ENCODE measurements around the gene ABCA3. TPM values are rescaled to one million over a fixed set of nuclear protein-coding genes. Genes with fewer than 3 reads are reported as not detected.
A peak's percentile ranks its signal among the peaks of the same experiment; 100 is the strongest.

The ABCA3 gene
- total RNA-seq, 1 donor from 2014 or later: 21.4 TPM

DNA sequence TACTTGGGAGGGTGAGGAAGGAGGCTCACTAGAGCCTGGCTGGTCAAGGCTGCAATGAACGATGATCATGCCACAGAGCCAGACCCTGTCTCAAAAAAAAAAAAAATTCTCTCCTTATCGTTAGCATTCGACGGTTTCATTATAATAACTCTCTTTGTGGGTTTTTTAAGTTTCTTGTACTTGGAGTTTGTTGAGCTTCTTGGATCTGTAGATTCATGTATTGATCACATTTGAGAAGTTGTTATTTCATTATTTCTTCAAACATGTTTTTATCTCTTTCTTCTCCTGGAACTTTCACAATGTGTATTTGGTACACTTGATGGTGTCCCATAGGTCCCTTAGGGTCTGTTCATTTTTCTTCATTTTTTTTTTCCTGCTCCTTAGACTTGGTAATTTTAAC, 16.8 kb upstream of the ABCA3 start:
- DNase-seq (ENCODE audit: low read depth in 2 of 2): no peak

DNA sequence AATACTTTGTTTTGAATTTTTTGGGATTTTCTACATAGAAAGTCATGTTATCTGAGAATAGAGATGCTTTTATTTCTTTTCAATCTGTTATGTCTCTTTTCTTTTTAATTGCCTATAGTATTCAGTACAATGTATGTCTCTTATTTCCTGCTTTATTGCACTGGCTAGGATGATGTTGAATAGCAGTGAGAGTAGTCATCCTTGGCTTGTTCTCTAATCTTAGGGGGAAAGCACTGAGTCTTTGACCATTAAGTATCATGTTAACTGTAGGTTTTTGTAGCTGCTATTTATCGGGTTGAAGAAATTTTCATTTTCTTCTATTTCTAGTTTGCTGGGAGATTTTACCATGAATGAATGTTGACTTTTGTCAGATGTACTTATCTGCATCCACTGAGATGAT, 10.0 kb upstream of the ABCA3 start:
- DNase-seq (ENCODE audit: low read depth in 2 of 2): no peak

DNA sequence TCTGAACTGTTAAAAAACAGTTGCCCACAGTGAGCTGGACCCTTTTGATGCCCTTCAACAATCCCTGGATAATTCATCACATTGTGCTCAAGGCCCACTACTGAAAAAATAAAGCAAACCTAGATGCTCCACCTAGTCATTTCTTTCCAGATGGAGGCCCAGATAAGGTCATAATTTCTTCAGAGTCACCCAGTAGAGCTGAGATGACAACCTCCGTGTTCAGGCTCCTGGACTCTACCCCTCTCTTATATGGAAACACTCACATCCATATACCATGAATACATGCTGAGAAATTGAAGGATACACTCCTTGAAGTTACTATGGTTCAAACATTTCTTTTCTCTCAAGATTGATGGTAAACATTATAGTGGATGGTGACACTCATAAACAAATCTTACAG, 2.7 kb upstream of the ABCA3 start:
- DNase-seq (ENCODE audit: low read depth in 2 of 2): no peak

DNA sequence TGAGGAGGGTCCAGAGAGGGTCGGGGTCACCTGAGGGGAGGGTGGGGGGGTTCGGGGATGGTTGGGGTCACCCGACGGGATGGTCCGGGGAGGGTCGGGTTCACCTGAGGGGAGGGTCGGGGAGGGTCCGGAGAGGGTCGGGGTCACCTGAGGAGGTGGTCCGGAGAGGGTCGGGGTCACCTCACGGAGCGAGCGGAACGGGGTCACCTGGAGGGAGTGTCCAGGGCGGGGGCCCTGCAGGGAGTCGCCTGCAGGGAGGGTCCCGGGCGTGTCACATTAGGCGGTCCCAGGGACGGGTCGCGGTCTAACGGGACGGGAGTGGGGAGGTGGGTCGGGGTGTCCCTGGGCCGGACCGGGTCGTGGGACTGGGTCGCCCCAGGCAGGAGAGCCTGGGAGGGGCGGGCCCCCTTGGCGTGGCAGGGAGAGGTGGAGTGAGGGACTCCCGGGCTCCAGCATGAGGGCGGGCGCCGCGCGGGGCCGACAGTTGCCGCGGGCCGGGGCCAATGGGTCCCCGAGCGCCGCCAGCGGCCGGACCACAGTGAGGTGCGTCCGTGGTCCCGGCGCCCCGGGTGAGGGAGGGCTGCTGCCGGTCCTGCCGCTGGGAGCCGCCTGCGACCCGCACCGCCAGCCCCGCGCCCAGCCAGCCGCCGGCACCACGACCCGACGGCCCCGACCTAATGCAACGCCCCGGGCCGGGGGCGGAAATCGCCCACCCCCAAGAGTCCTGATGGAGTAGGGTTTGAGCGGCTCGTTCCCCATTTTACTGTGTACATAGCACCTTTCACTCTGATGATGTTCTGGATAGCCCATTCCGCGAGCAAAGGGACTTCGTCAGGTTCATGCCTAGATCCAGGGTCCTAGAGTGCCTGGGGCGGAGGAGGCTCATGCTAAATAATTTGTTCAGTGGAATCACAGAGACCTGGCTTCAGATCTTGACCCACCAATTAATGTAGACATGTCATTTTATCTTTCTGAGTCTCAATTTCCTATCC, 1.2 kb upstream of the ABCA3 start:
- no peak for DNase-seq (ENCODE audit: low read depth in 2 of 2)

DNA sequence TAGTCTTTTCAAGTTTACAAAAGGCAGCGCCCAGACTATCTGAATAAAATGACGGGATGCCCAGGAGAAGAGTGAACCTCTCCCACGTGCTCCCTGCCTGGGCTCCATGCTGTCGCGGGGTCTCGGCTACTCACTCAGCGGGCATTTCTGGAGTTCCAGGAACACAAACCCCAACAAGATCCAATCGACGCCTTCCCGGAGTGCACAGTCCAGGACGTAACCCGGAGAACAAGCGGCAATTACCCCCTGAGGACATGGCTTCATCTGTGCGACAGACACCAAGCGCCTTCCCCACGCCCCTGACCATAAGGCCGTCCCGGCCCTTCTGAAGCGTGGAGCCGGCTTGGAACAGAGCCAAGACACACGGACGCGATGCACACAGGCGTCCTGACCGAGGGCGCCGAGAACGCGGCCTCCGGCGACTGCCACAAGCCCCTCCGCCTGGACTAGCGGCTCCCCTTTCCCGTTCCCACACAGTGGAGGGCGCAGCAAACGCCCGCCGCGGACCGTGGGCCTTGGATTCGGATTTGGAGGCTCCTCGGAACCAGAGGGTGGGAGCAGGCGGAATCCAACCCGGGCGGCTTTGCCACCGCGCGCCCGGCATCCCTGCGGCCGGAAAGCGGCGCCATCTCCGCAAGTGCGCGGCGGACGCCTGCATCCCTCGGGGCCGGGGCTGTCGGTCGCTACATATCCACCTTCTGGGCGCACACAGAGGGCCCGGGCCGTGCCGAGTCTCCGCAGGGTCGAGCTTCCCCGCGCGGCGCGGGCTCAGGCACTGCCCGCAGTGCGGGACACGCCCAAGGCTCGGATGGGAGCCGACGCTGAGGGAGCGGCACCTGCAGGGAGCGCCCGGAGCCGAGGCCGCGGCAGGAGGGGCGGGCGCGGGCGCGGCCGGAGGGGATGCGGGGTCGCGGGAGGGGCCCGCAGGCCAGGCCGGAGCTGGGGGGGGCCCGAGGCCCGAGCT, 725 bp downstream of the ABCA3 start:
- DNase-seq (ENCODE audit: low read depth in 2 of 2): peak; percentile 34 to 50

DNA sequence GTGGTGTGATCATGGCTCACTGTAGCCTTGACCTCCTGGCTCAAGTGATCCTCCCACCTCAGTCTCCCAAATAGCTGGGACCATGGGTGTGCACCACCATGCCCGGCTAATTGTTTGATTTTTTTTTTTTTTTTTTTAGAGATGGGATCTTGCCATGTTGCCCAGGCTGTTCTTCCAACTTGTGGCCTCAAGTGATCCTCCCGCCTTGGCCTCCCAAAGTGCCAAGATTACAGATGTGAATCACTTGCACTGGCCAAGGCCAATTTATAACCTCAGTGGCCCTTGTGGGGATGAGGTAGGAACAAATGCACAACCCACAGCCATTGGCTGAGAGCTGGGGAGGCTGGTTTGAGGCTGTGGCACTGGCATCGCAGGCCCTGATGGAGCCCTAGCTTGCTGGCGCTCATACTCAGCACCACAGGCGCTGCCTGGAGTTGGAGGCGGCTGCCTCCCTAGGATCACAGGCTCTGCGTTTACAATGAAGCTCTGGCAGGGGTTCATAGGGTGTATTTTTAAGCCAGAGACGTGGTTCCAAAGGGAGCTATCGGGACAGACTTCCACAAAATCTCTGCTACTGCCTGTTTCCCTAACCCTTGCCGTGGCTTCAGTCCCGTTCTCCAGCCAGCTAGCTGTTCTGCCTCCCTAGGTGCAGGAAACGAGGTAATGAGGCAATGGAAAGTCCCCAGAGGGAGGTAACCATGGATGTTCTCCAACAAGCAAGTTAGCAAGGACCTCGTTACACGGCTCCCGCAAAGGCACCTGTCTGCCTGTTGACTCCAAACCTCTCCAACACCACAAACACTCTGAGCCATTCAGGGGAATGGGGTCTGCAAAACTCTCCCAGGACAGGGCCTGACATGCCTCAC, 2.9 kb downstream of the ABCA3 start:
- peak; percentile 24 to 65 for DNase-seq (ENCODE audit: low read depth in 2 of 2)

DNA sequence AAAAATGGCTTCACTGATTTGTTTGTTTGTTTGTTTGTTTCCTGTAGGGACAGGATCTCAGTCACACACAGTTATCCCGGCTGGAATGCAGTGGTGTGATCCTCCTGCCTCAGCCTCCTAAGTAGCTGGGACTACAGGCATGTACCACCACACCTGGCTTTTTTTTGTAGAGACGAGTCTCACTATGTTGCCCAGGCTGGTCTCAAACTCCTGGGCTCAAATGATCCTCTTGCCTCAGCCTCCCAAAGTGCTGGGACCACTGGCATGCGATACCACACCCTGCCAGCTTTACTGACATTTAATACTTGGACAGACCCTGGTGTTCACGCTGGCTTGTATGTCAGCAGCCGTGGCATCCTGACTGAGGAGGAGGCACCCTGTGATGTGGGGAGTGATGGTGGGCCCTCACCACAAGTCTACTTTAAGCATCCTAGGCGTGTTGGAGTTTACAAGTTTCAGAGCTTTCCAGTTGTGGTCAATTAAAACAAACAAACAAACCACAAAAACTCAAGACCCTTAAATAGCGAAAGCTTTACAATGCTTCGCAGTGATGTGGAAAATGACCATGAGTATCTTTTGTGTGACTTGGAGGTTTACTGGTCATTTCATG, 5.1 kb downstream of the ABCA3 start:
- no peak for DNase-seq (ENCODE audit: low read depth in 2 of 2)

DNA sequence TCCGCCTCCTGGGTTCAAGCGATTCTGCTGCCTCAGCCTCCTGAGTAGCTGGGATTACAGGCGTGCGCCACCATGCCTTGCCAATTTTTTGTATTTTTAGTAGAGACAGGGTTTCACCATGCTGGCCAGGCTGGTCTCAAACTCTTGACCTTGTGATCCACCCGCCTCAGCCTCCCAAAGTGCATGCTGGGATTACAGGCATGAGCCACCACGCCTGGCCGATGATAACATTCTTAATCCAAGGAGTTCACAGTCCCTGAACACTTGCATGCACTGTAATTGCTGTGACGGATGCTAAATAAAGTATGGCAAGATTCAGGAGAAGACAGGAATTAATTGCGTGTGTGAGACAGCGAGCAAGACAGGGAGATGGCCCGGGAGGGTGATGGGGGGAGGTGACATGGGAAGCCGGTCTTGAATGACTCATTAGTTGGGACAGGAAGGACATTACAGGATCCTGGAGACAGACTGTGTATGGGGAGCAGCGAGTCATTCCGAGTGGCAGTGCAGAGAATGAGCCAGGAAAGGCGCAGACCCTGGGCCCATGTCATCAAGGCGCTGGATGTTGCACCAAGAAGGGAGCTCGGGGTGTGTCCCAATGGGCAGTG, 6.7 kb downstream of the ABCA3 start:
- DNase-seq (ENCODE audit: low read depth in 2 of 2): peak; percentile 40 to 54

DNA sequence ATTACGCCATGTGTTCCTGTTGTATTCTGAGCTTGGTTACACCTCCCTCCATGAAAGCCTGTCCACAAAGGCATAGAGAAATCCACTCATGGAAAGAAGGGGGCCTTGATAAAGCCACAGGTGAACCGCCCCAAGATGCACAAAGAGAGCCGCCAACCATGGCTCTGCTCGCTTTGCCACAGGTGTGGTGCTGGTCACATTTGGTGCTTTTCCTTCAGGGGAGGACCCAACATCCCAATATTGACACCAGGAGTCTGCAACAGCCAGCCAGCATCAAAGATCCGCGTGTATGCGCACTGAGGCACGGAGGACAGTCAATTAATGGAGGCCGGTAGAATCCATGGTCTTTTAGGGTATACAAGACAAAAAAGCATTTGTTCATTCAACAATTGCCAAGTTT, 7.3 kb downstream of the ABCA3 start:
- DNase-seq (ENCODE audit: low read depth in 2 of 2): no peak

DNA sequence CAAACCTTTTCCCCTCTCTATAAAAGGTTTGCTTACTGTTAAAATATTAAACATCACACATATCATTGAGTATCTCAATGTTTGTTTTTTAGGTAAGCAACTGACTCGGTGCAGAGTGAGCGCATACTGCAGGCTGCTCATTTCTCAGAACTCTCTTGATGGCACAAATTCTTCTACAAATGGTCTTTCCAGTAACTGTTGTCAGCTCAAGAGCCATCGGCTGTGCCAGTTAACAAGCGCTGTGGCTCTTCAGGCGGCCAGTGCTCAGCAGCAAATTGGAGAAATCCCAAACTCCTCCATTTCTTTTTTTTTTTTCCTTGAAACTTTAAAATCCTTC, 8.6 kb downstream of the ABCA3 start:
- no peak for DNase-seq (ENCODE audit: low read depth in 2 of 2)

DNA sequence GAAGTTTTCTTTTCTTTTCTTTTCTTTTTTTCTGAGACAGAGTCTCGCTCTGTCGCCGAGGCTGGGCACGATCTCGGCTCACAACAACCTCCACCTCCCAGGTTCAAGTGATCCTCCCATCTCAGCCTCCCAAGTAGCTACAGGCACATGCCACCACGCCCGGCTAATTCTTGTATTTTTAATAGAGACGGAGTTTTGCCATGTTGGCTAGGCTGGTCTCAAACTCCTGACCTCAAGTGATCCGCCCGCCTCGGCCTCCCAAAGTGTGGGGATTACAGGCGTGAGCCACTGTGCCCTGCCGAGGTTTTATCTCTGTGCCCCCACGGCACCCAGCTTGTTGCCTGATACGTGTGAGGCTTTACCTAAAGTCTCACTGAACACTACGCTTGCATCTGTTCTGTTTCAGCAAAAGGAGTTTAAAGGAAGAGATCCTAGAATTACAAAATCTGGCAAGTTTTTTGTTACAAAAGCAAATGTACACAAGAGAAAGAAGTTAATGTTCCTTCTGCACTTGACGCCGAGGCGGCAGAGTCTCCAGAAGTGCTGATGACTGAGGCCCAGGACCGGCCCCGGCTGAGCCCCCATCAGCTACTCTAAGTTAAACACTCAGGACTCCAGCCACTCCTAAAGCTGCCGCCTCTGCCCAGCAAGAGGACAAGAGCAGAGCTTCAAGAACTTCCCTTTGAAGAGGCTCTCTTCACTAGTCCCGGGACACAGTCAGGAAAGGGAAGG, 9.2 kb downstream of the ABCA3 start:
- no peak for DNase-seq (ENCODE audit: low read depth in 2 of 2)

DNA sequence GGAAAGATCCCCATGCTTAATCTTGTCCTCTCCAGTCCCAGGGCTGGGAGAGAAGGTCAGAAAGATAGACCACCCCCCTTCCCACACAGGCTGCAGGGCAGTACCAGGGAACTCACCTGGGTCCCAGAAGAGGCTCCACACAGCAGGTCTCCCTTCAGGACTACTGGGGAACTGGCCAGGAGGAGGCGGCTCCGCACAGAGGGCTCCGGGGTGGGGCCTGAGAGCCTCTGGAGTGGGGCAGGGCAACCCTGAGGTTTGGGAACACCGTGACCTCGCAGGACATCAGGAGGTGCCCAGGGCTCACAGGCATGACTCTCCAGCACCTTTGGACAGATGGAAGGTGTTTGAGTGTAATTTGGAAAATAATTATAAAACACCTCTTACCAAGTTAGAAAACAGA, 11.0 kb downstream of the ABCA3 start:
- no peak for DNase-seq (ENCODE audit: low read depth in 2 of 2)

DNA sequence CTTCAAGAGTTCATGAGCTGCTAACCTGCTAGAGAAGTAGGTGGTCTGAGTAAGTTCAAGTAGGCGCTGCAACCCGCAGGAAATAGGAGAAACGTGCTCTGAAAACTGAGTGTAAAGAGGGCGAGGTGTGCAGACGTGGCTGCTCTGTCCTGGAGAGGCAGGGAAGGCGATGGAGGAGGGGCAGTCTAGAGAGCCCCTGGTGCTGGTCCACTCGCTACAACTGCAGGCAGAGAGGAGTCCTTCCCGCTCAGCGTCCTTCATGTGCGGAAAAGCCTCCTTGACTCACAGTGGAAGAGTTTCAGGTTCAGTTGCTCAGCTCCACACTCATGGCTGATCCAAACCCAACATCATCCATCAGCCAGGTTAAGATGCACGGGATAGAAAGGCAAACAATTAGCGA, 12.1 kb downstream of the ABCA3 start:
- DNase-seq (ENCODE audit: low read depth in 2 of 2): no peak

DNA sequence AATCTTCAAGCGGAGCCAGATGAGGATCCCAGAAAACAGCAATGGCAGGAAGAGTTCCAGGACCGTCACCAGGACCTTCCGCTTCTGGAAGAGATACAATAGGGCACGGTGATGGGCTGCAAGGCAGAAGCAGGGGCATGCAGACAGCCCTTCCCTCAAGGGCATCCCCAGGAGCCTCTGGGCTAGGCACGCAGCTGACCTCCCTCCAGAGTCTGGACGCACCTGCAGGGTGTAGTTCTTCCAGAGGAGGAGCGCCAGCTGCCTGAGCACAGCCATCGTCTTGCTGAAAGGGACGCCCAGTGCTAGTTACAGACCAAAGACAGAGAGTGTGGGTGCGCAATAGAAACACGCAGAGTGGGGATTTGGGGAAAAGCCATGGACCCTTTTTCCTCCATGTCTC, 14.3 kb downstream of the ABCA3 start:
- DNase-seq (ENCODE audit: low read depth in 2 of 2): no peak

DNA sequence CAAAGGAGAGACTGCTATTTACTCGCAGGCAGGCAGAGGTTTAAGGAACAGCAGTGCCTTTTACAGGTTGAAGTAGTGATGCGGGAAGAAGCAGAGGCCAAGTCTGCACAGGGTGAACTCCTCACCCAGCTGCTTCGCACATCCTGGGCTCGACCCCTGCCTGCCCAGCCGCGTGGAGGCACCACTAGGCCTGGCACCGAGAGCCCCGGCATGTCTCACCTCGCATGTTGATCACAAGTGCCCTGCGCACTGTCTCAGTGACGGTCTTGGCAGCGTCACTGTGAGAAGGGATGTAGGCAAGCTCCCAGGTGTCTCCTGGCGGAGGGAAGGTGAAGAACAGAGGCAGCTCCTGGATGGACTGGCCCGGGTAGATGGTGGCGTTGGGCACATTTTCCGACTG, 14.7 kb downstream of the ABCA3 start:
- no peak for DNase-seq (ENCODE audit: low read depth in 2 of 2)

DNA sequence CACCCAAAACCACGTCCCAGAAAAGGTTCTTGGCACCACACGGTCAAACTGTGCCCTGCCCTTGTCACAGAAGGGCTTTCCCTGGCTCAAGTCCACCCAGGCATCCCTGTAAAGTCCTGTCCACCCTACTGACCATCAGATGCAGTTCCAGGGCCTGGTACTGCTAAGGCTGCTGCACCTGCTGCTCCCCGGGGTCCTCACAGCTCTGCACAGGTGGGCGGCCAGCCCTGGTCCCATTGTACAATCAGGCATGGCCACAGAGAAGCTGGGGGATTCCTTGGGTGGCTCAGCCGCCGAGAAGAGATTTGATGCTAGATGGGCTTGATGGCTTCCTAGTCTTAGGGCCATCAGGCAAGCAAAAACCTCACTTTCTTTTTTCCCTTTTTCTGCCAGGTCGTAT, 15.3 kb downstream of the ABCA3 start:
- DNase-seq (ENCODE audit: low read depth in 2 of 2): no peak

DNA sequence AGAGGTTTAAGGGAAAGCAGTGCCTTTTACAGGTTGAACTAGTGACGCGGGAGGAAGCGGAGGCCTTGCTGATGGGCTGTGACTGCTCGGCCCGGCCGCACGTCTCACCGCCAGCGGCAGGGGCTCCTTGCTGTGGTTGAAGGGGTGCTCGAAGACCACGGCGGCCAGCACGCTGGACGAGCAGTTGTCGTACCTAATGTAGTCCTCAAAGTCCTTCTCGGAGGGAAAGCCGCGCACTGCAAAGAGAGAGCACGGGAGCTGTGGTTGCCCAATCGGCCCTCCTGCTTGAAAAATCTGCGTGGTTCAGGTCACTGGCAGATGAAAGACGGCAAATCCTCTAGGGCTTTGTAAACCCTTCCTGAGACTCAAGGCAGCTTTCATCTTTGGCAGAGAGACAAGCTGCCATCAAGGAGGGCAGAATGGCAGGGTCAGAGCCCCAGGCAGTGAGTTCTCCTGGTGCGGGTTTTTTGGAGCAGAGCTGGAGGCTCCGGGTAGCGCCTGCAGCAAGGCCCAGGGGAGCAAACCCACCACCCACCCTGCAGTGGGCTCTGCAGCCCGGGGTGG, 16.1 kb downstream of the ABCA3 start:
- DNase-seq (ENCODE audit: low read depth in 2 of 2): no peak

DNA sequence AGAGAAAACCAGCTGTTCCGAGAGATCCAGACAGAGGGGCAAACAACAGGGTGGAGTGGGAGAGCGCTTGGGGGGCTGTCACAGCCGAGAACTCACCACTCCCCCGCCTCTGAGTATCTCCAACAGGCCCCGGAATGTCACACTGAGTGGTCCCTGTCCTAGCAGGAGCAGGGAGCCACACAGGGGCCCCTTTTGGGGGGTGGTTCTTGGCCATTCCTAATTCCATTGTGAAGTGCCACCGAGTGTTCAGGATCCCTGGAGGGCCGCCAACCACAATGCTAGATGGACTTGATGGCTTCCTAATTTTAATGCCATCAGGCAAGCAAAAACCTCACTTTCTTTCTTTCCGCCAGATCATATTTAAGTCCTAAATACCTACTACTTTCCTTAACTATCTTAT, 16.8 kb downstream of the ABCA3 start:
- no peak for DNase-seq (ENCODE audit: low read depth in 2 of 2)

DNA sequence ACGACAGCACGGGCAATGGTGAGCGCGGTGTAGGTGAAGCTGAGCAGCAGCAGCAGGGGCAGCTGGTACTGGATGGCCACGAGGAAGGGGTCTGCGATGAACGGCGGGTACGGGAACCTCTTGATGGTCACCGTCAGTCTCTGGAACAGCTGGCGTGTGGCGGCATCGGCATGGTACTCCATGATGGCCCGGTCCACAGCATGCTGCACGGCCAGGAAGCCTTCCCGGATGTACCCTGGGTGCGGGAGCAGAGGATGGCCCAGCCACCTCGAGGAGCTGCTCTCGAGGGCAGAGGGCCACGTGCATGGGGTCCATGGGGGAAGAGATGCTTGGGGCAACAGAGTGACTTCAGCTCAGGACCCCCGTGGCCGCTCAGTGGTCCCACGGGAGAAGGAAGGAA, 20.9 kb downstream of the ABCA3 start:
- no peak for DNase-seq (ENCODE audit: low read depth in 2 of 2)
